Activated effector memory CD4-positive, alpha-beta T cell treated with anti-CD3 and anti-CD28 coated beads, Interleukin-2, amount 50 U/mL, for 16 hours (primary cell): ENCODE measurements around the gene CADPS2.

Experiments
- DNase-seq: peaks from one replicate; pipeline ENCODE4 v3.0.0-alpha.2; 2020

The CADPS2 gene

DNA sequence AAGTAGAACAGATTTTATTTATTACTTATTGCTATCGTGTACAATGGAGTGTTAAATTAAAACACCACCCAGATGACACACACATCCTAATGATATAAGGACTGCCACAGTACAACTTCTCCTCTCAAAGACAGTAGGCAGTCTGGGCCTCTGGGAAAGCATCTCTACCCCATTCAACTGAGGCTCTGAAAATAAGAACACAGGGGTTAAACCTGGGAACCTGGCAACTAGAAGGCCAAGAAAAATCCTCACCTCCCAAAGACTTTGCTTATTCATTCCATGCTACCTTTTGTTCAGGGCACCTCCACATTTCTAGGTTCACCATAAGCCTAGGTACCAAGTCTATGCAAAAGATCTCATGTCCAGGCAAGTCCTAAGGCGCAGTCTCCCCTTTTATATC, 456.3 kb downstream of the CADPS2 start:
- no peak for DNase-seq

DNA sequence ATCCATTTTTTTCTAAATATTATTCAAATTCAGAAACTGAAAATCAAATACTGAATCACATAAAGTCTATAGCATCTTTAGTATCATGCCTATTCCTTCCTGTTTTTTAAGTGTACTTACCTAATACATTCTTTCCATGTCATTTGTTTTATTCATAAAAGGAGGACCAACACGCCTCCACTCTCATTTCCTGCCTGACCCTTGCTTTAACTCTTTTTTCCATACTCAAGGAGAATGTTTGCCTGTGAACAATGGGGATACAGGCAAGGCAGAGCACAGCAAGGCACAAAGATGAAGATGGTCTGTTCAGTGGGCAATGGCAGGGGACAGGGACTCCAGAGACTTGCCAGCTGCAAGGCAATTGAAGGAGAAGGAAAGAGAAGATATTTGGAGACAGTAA, 460.5 kb downstream of the CADPS2 start:
- DNase-seq = no peak

- no peak for DNase-seq
Measured at GRCh38 chr7:122423591-122423990, 462.7 kb downstream of the CADPS2 start.

- no peak for DNase-seq
Measured at GRCh38 chr7:122416336-122416735, 469.9 kb downstream of the CADPS2 start.

GRCh38 chr7:122415510-122415909, 470.8 kb downstream of the CADPS2 start:
- DNase-seq = no peak

- no peak for DNase-seq
Measured at GRCh38 chr7:122413339-122413738, 472.9 kb downstream of the CADPS2 start.

- no peak for DNase-seq
Measured at GRCh38 chr7:122412883-122413282, 473.4 kb downstream of the CADPS2 start.

DNA sequence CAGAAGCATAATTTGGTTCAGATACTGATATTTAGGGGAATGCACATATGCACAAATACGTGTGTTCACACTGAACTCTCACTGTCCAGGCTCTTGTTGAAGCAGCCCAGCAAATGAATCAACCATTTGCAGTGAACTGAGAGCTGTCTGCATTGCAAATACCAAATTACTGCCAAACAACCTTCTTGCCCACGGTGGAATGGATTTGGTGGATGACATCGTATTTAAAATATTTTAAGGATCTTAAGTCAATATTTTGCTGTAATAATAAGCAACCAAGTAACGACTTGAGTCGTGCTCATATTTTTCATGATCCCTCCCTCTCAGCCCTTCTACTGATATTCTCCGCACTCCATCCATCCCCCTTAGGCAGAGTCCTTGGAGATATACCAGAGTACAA, 473.8 kb downstream of the CADPS2 start:
- no peak for DNase-seq

DNA sequence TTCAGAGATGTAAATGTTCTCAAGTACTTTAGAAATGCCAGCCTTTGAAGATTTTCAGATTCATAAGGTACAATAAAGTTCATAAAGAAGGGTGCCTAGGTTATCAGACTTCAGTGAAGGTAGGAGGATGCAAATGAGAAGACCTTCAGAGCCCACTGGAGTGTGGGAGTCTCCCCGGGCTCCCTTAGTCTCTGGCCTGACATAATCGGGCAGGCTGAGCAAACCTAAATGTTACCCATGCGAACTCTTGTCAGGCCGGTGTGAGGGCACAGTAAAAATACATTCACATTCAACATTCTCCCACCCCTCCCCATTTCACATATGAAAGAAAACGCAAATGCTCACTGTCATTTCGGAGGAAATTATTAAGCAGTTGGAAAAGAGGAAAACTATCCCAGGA, 479.1 kb downstream of the CADPS2 start:
- DNase-seq = no peak

GRCh38 chr7:122403113-122403512, 483.1 kb downstream of the CADPS2 start:
- no peak for DNase-seq

GRCh38 chr7:122402235-122402634, 484.0 kb downstream of the CADPS2 start:
- DNase-seq = no peak

DNA sequence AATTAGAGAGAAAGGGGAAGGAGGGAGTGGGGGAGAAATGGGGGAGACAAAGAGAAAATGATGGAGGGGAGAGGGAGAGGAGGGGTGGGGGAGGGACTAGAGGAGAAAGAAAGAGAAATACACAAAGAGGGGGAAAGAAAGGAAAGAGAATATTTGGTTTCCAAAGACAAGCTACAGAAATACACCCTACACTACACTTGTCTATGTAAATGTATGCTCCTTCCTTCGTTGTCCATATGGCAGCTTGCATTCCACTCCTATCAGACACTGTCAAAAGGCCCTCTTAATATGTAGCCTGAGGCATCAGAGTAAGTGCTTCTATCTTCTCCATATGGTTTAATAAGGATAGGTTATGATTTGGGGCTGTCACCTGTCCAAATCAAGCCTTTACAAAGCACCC, 488.9 kb downstream of the CADPS2 start:
- no peak for DNase-seq

DNA sequence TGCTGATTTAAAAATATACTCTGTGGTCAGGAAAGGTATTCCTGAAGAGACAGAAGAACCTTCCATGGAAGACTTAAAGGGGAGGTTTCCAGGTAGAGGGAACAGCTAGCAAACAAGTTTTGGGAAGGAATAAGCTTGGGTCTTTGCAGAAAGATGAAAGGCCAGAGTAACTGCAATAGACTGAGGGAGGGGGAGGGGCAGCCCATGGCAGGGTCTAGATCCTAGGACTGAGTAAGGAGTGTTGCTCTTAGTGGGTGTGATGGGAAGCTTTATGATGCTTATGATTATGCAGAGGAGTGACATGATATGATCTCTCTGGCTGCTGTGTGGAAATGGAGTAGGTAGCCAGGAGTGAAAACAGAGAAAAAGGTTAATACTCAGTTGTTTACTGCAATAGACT, 491.7 kb downstream of the CADPS2 start:
- no peak for DNase-seq

DNA sequence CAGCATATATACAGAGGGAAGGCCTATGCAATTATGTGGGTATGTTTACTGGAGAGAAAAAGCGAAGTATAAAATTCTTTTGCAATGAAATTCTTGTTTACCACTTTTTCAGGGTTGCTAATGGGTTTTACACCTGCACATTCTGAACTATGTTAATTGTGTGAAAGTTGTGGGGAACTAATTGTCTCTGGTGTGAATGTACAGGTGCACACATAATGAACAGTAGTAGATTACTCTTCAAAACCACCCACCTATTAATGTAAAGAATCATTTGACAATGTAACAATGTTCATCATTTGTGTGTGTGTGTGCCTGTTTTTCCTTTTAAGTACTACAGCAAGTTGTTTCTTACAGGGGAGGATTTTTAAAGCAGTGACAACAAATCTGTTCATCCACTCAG, 501.7 kb downstream of the CADPS2 start:
- no peak for DNase-seq

GRCh38 chr7:122383934-122384333, 502.3 kb downstream of the CADPS2 start:
- DNase-seq = no peak

GRCh38 chr7:122380992-122381391, 505.3 kb downstream of the CADPS2 start:
- no peak for DNase-seq

DNA sequence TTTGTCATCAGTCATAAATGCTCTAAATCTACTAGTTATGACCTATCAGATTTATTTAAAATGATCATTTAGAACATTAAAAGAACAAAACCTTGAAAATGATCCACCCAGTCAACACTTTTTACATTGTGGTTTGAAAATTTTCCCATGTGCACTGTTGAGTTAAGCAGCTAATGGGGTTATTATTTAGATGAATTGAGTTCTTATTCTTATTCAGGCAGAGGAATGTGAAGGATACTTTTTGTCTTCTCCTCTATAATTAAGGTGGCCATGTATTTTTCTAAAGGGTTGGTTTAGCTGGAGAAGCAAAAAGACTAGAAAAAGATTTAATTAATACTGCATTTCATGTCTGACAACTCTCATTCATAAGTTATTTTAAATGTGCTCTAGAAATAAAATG, 506.8 kb downstream of the CADPS2 start:
- no peak for DNase-seq

GRCh38 chr7:122369756-122370155, 516.5 kb downstream of the CADPS2 start:
- DNase-seq = no peak

DNA sequence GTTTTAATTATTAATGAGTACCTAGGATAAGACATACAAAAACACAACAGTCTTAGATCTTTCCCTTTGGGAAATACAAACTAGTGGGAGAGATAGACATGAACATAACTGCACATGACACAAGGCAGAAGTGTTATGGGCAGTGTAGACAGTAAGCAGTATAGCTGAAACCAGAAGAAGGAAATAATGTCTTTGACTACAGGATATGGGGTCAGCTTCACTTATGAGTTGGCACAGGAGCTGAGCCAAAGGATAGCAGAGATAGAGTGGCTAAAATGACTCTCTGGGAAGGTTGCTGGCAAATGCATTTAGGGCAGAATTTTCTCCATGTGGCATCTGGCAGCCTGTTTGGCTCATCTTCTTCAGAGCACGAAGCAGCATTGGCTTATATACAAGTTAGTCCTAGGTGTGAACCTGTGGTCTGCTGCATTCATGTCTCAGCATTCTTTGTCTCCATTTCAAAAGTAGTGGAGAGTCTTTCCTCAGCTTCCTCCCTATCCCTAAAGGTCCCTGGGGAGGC, 521.4 kb downstream of the CADPS2 start:
- no peak for DNase-seq

GRCh38 chr7:122363144-122363543, 523.1 kb downstream of the CADPS2 start:
- no peak for DNase-seq

DNA sequence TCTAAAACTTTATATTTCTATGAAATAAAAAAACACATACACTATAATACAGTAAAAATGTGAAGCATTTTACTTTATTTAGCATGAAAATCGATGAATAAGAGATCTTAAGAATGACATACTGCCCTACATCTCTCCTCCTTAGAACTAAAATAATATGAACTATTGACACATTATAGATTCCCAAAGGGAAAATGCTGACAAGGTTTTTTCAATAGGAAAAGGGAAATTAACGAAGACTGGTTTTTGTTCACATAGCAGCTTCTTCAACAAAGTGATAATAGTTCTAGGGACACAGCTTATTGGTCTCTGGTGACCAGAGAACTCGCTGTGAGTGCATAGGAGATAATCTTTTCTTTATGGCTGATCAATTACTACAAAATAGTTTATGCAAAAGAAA, 523.8 kb downstream of the CADPS2 start:
- DNase-seq = no peak

- no peak for DNase-seq
Measured at GRCh38 chr7:122354656-122355055, 531.6 kb downstream of the CADPS2 start.

DNA sequence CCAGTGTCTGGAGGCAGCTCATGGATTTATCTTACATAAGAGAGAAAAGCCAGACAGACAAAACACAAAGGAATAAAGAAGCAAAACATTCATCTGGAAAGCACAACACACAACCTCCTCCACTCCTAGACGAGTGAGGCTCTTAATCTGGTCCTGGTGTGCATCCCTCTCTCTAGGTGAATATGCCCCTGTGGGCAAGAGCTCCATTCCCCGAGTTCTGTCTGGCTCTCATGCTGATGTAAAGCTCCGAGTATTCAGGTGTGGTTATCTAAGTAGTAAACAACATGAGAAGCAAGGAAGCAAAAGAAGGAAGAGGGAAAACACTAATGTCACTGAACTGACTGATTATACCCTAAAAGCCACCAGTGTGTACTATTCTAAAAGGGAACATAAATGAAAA, 533.8 kb downstream of the CADPS2 start:
- no peak for DNase-seq

GRCh38 chr7:122350701-122351100, 535.6 kb downstream of the CADPS2 start:
- no peak for DNase-seq

DNA sequence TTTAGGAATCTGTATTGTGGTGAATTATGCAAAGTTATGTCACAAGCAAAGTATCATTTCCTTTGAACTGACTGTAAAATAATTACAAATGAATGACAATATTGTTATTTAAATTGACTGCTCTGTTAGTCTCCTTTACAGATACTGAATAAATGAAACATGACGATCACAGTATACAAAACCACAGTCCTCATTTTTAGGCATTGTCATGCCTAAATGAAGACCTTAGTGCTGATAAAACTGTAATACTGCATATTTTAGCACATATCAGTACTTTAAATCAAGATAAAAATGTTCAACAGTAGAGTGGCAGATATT, 542.0 kb downstream of the CADPS2 start:
- DNase-seq = no peak
